GM11168 (cell line): ENCODE measurements around the gene SEC14L5.

Experiments
- in situ Hi-C: fragments of 300-500 bp; cut with MboI; formaldehyde crosslinking; loops from one replicate; pipeline ENCODE4 v1.12.0; 2022; ENCODE audit warnings: low sequenced_read_pairs; ENCODE audit not compliant: unreplicated experiment

The SEC14L5 gene

GRCh38 chr16:4981473-4981872 lies 23.3 kb downstream of the SEC14L5 start:
- in situ Hi-C loops, result no loop called here

DNA sequence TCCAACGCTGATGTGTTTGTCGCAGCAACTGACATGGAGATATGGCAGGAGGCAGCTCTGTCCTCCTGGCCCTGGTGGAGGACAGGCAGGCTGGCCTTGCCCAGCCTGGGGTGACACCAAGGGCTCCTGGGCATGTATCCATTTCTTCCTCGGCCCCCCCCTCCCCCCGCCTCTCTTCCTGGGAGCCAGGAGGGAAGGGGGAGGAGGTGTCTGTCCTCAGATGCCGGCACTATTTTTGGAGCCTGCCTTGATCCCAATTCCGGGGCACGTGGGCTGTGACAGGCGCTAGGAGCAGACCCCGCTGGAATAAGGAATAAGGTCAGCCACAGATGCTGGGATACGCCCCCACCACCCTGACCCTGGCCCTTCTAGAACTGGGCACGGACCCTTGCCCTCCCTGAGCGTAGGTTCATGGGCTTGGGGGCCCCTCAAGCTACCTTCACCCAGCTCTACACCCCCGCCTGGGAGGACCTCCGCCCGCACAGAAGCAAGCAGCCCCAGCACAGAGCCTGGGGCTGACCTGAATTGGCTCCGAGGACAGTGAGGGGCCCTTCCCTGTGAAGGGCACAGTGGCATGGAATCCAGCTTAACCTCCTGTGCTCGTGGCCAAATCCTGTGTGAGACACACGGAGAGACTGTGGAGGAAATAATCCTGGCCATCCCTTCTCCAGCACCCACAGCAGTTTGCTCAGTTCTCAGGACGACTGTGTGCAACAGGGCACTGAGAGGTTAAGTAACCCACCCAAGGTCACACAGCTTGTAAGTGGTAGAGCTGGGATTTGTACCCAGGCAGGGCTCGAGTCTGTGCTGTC lies 24.1 kb downstream of the SEC14L5 start:
- in situ Hi-C loops, result no loop called here

- in situ Hi-C loops, result no loop called here
Measured at GRCh38 chr16:4984174-4984990, 26.3 kb downstream of the SEC14L5 start.

DNA sequence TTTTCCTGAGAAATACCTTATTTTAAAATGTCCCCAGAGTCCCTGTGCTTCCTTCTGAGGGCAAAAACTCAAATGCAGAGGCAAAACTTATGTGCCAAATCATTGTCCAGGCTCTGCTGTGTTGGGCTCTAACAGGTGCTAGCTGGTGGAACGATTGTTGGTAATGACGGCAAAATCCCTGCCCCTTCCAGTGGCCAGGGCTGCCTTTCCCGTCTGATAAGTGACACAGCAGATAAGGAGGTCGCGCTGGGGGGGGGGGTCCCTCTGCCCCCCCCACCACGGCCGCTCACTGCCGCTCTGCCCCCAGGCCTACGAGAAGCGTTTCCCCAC lies 29.1 kb downstream of the SEC14L5 start:
- in situ Hi-C loops, result no loop called here

- in situ Hi-C loops, result no loop called here
Measured at GRCh38 chr16:4987580-4988374, 29.6 kb downstream of the SEC14L5 start.

- in situ Hi-C loops, result no loop called here
Measured at GRCh38 chr16:4988647-4989046, 30.5 kb downstream of the SEC14L5 start.

GRCh38 chr16:4989391-4990006 lies 31.4 kb downstream of the SEC14L5 start:
- in situ Hi-C loops, result no loop called here

DNA sequence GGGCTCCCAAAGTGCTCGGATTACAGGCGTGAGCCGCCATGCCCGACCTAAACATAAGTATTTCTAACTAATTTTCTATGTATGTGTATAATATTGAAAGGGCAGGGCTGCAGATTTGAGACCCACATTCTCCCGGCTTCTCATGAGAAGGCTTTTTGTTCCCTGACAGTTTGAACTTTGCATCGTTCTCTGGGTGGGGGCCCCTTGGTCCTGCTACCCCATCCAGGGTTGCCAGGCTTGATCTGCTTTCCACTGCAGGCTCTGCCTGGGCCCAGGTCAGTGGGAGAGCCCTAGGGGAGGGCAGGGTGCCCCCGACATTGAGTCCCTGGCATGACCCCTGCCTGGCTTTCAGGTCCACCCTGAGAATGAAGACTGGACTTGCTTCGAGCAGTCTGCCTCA lies 32.3 kb downstream of the SEC14L5 start:
- in situ Hi-C loops, result no loop called here

DNA sequence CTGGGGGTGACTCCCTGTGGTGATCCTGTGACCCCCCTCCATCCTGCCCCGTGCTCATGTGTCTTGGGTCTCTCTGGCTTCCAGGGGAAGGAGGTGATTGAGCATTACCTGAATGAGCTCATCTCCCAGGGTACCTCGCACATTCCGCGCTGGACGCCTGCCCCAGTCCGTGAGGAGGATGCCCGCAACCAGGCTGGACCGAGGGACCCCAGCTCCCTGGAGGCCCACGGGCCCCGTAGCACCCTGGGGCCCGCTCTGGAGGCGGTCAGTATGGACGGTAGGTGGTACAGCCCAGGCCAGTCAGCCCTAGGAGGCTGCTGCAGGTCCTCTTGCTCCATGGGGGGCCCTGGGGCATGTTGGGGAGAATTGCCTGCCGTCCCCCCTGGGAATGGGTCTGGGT lies 33.6 kb downstream of the SEC14L5 start:
- in situ Hi-C loops, result no loop called here

DNA sequence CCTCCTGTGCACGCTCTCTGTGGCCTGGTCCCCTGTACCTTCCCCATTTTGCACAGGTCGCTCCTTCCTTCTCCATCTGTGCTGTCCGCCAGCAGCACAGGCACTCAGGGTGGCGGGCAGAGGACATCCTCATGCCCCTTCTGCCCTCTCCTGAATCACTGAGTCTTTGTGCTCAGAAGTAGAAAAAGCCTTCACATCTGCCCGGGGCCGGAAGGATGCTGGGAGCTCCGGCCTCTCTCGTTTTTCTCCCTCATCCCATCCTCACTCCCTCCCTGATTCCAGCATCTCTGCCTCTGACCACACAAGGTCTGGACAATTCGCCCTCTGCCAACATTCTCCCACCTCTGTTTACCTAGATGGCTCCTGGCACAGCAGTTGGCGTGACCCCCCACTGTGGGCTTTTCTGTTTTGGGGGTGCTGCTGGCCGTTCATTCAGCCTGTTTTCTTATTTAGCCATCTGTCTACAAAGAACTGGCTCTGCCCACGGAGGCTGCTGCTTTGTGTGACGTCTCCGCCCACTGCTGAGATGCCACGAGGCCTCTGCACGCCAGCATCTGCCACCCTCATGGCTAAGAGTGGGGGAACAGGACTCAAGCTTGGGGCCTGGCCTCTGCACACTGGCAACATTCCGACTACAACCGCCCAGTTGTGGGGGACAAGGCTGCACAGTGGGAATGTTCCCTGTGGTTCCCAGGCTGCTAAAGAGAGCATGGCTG lies 36.7 kb downstream of the SEC14L5 start:
- in situ Hi-C loops, result no loop called here

DNA sequence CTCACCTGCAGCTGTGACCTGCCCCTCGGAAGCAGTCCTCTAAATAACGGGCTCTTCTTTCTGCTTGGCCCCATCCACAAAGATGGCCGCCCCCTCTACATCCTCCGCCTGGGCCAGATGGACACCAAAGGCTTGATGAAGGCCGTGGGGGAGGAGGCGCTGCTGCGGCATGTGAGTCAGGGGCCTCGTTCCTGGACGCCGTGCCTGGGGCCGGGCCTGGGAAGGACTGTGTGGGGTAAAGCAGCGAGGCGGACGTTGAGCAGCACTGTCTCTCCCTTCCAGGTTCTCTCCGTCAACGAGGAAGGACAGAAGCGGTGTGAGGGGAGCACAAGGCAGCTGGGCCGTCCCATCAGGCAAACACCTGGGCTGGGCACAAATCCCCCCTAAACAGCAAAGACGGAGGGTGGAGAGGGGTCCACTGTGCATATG lies 42.5 kb downstream of the SEC14L5 start:
- in situ Hi-C loops, result no loop called here

GRCh38 chr16:5001571-5001970 lies 43.4 kb downstream of the SEC14L5 start:
- in situ Hi-C loops, result no loop called here

GRCh38 chr16:5001986-5002385 lies 43.9 kb downstream of the SEC14L5 start:
- in situ Hi-C loops, result no loop called here

GRCh38 chr16:5002699-5003143 lies 44.6 kb downstream of the SEC14L5 start:
- in situ Hi-C loops, result no loop called here

DNA sequence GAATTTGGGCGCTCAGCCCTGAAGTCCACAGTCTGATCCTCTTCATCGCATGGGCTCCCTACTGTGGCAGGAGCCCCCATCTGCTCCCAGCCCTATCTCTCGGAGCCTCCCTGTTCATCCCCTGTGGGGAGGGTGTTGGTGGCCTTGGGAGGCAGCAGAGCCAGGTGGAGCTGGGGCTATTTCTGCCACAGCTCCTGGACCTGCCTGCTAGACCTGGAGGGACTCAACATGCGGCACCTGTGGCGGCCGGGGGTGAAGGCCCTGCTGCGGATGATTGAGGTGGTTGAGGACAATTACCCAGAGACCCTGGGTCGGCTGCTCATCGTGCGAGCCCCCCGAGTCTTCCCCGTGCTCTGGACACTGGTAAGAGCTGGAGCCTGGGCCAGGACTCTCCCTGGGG lies 45.1 kb downstream of the SEC14L5 start:
- in situ Hi-C loops, result no loop called here

DNA sequence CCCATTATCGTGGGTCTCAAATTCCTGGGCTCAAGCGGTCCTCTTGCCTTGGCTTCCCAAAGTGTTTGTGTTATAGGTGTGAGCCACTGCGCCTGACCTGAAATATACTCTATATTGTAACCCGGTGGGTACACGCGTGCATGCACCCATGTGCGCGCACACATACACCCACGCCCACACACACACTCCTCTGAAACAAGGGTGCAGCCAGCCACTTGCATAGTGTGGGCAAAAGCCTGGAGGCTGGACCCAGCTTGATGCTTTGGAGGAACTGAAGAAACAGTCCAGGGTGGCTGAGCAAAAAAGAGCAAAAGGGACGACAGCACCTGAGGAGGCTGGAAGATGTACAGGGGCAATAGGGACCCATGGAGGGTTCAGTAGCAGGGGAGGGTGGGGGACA lies 45.7 kb downstream of the SEC14L5 start:
- in situ Hi-C loops, result no loop called here

DNA sequence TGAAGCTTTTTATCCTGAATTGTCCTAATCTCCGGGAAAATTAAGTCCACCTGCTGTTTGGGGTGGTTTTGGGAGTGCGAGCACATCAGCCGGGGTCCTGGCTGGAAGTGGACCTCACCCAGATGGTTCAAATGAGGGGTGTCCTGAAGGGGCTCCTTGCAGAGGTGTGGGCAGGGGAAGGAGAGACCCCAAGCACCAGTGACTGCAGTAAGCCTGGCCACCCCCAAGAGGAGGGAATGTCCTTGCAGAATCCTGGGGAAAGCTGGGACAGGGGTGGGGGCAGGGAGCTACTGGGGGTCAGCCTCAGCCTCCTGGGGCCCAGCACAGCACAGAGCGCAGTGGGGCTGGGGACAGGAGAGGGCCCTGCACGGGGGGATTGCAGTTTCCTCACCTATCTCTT lies 46.2 kb downstream of the SEC14L5 start:
- in situ Hi-C loops, result no loop called here

- in situ Hi-C loops, result no loop called here
Measured at GRCh38 chr16:5005916-5006315, 47.8 kb downstream of the SEC14L5 start.

DNA sequence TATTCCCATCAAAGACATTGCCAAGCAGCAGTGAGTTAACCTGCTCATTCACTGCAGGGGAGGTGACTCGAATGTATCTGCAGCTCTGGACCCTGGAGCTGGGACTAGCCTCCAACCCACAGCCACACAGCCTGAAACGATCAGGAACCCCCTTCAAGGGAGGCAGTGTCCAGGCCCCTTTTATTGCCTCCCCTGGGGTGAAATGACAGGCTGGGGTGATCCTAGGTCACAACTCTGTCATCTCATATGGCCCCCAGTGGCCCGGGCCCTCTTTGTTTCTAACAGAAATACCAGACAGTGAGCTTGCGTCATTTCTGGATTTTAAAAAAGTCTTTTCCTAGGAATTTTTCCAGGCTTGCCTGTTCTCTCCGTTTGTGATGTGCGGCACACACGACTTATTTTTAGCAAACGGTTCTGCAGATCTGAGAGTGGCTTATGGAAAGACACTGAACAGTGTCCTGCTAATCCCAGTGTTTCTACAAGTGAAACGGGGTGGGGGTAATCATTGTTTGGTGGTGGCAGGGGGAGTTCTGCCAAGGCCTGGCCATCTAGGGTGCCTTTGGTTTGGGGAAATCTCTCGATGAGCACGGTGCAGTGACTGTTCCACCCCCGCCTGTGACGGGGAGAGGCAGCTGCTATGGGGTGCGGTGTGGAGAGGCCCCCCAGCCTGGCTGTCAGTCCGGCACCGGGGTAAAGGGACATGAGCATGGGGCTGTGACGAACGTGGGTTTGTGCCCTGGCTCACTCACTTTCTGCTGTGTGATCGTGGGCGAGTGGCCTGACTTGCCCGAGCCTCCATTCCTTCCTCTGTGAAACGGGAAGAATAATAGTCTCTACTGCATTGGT lies 48.4 kb downstream of the SEC14L5 start:
- in situ Hi-C loops, result no loop called here
